Measurements from ENCODE around the gene GLIS1.
"Not testable (repeated sequence)": the region's sequence is repeated elsewhere in the genome, so short reads cannot be mapped to it uniquely, and the experiment has no call there.

Gene GLIS1

GRCh38 chr1:53654216-53655210, 84.5 kb downstream of the GLIS1 start:
- DNase-seq (ENCODE audit: low read depth) = peak; percentile 56

DNA sequence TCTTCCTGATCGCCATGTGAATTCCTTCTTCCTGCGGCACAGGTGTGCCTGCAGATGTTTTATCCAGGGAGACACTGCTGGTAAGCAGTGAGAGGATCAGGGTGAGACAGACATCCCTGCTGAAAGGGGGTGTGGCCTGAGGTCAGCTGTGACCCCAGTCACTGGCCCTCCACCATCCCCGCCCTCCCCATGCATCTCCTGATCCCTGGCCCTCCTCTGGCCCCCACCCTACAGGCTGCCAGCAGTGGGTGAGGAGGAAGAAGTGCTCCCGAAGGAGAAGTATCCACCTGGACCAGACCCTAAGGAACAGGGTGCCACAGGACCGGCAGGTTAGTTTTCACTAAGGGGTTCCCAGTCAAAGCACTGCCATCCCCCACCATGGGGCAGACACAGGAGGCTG, 85.3 kb downstream of the GLIS1 start:
- no peak for DNase-seq (ENCODE audit: low read depth)

- no peak for DNase-seq (ENCODE audit: low read depth)
Measured at GRCh38 chr1:53653200-53653575, 85.8 kb downstream of the GLIS1 start.

DNA sequence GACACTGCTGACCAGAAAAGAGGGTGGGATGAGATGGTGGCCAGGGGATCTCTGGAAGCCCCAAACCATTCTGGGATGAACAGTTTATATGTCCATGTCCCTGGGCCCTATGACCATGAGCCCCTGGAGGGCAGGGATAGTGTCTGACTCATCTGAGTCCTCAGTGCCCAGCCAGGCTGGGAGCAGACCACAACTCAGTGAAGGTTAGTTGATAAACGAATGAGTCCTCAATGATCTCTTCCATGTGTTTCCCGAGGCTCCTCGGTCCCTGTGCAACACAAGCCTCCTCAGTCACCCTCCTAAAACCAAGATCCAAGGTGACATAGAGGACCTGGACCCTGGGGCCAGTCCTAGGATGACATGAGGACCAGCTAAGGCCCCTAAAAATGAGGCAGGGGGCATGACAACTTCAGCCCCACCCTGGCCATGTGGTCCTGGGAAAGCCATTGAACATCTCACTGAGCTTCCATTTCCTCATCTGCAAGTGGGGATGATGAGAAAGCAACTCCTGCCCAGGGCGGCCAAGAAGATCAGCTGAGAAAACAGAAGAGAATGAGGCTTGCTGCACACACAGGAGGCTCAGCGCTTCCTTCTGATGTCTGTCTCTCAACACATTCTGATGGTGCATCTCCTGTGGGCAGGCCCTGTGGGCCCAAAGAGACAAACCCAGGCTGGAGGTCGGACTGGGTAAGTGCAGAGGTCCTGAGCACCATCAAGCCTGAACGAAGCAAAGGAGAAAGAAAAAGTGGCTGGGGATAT, 86.3 kb downstream of the GLIS1 start:
- no peak for DNase-seq (ENCODE audit: low read depth)

DNA sequence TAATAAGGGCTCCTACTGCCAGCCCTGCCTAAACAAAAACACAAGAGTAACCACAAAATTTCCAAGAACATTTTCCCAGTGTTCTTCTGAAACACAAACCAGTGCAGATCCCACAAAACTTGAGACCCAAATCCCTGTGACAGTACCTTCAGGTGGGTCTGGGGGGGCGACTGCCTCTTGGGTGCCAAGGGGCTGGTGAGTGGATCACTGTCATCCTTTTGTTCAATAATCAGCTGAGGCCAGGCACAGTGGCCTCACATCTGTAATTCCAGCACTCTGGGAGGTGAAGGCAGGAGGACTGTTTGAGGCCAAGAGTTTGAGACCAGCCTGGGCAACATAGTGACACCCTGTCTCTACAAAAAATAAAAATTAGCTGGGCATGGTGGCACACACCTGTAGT, 87.6 kb downstream of the GLIS1 start:
- DNase-seq (ENCODE audit: low read depth) = no peak

GRCh38 chr1:53648516-53648915, 90.4 kb downstream of the GLIS1 start:
- DNase-seq (ENCODE audit: low read depth) = no peak

- not testable (repeated sequence) for DNase-seq (ENCODE audit: low read depth)
Measured at GRCh38 chr1:53647915-53648314, 91.0 kb downstream of the GLIS1 start.

DNA sequence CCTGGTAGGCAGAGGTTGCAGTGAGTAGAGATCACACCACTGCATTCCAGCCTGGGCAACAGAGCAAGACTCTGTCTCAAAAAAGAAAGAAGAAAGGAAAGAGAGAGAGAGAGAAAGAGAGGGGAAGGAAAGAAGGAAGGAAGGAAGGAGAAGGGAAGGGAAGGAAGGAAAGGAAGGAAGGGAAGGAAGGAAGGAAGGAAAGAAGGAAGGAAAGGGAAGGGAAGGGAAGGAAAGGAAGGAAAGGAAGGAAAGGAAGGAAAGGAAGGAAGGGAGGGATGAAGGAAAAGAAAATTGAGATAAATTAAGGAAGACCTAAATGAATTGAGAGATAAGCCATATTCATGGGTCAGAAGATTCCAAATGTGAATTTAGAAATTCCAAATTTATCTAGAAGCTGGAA, 92.2 kb downstream of the GLIS1 start:
- DNase-seq (ENCODE audit: low read depth) = no peak

GRCh38 chr1:53645690-53646078, 93.3 kb downstream of the GLIS1 start:
- DNase-seq (ENCODE audit: low read depth) = no peak

DNA sequence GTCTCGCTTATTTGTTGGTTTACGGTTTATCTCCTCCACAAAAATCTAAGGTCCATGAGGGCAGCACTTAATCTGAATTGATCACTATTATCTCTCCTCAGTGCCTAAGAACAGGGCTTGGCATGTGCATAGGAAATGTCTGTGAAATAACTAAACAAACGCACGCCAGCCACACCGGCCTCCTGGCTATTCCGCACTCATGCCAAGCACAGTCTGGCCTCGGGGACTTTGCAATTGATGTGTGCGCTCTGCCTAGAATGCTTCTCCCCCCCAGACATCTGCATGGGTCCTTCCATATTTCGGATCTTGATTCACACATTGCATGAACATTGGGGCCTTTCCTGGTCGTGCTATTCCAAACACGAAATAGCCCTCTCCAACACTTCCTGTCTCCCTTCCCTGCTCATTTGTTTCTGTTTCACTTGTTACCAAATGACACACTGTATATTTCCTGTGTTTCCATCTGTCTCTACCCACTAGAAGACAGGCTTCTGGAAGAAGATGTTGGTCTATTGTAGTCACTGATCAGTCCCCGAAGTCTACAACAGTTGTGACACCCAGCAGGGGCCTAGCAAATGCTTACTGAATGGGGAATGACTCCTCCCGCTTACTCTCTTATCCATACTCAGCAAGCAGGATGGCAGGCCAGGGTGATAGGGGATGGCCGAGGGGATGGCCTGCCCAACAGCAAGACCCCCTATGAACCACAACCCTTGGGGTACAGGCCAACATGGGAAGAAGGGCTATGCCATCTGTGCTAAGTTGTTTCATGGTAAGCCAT, 93.9 kb downstream of the GLIS1 start:
- no peak for DNase-seq (ENCODE audit: low read depth)

- DNase-seq (ENCODE audit: low read depth) = no peak
Measured at GRCh38 chr1:53644496-53644895, 94.5 kb downstream of the GLIS1 start.

- DNase-seq (ENCODE audit: low read depth) = no peak
Measured at GRCh38 chr1:53643881-53644390, 95.0 kb downstream of the GLIS1 start.

GRCh38 chr1:53643041-53643880, 95.7 kb downstream of the GLIS1 start:
- no peak for DNase-seq (ENCODE audit: low read depth)

DNA sequence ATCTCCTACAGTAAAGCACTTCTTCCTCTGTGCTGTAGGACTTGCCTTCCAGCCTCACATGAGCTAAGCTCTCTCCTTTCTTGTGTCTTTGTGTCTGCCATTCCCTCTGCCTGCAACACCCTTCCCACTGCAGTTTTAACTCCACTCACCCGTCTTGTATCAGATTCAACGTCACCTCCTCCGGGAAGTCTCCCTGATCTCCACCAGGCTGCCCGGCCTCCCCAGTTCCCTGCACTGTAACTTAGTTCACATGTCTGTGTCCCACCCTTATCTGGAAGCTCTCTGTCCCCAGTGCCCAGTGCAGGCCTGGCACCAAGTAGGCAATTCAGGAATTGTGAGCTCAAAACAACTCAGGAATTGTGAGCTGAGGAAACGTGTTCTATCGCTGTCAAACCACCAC, 96.4 kb downstream of the GLIS1 start:
- DNase-seq (ENCODE audit: low read depth) = no peak

DNA sequence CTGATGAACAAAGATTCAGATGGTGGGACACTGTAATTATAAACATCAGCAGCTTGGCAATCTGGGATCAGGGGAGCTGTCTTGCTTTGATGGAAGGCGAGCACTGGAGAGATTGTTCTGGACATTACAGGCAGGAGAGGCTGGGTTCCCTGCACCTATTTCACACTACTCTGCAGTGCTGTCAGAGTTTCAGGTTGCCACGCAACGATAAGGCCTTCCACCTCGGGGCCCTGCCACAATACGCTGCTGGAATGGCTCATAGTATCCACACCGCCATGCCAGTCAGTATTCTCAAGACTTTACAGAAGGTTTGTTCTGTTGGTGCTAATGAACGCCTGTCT, 96.8 kb downstream of the GLIS1 start:
- no peak for DNase-seq (ENCODE audit: low read depth)

DNA sequence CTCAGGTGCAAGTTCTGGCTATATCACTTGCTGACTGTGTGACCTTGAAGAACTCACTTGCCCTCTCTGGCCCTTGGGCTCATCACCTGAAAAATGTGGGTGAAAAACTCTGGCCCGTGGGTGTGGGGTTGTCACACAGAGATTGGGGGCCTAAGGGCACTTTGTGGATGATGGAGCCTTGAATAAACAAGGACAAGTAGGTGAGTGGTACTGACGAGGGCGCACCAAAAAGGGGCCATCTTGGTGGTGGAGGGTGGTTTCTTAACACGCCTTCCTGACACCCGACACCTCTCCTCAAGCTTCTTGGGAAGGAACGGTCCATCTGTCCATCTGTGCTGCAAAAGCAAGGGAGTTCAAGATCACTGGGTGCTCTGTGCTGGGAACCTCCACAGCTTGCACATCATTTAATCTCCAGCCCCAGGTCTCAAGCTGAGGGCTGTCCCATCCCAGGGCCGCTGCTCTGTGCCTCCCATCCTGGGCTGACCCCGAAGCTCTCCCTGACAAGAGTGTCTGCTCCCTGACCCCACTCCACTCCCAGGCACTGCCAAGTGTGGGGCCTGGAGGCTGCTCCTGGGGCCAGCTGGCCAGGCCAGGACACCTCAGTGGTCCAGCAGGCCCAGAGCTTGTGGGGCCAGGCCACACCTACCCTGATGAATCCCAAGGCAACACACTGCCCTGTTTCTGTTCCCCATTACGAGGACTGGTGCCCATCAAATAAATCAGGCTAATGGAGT, 97.3 kb downstream of the GLIS1 start:
- no peak for DNase-seq (ENCODE audit: low read depth)

- DNase-seq (ENCODE audit: low read depth) = no peak
Measured at GRCh38 chr1:53640701-53641075, 98.3 kb downstream of the GLIS1 start.

DNA sequence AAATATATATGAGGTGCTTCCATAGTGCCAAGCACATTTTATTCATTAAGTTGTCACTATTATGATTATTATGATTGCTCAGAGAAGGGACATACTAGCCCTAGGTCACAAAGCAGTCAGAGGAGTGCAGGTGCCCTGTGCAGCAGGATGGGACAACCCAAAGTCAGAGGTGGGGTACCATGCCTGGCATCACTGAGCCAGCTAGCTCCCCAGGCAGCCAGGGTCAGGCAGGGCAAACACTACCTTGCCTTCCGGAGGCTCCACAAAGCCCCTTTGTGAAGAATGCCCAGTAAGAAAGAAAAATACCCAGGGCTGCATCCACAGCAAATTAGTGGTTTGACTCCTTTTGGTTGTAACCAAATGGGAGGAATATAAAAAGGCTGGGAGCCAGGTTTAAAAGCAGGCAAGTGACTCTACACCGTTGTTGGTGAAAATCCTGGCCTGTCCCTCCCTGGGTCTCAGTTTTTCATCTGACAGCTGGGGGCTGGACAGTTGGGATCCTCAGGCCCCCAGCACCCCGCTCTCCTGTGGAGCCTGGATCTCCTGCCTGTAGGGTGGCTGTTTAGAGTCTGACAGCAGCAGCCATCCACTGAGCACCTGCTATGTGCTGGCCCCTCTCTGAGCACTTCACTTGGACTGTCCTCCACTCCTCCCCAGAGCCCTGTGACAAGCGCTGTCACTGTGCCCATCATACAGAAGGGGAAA, 98.8 kb downstream of the GLIS1 start:
- DNase-seq (ENCODE audit: low read depth) = no peak

DNA sequence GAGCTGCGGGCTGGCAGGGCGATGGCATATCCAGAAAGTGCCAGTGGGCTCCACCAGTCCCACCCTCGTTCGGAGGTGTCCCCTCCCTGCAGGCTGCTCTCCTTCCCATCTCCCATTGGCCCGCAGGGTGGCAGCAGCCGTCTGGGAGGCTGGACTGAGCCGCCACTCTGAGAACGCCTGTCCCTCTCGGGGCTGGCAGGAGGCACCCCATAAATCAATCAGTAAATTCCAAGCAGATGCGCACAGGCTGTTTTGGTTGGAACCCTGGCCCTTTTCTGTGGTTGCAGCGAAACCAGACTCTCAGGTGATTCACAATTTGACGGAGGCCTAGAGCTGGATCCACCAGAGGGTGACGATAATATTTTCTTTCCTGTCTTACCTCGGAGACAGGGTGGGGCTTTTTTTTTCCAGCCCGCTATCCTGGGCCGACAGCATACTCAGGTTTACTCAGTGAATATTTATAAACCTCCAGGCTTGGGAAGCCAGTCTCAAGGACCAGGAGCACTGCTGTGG, 99.7 kb downstream of the GLIS1 start:
- DNase-seq (ENCODE audit: low read depth) = peak; percentile 42
